Measurements from ENCODE around the gene TCAP.
A peak's percentile ranks its signal among the peaks of the same experiment; 100 is the strongest.

Gene TCAP

DNA sequence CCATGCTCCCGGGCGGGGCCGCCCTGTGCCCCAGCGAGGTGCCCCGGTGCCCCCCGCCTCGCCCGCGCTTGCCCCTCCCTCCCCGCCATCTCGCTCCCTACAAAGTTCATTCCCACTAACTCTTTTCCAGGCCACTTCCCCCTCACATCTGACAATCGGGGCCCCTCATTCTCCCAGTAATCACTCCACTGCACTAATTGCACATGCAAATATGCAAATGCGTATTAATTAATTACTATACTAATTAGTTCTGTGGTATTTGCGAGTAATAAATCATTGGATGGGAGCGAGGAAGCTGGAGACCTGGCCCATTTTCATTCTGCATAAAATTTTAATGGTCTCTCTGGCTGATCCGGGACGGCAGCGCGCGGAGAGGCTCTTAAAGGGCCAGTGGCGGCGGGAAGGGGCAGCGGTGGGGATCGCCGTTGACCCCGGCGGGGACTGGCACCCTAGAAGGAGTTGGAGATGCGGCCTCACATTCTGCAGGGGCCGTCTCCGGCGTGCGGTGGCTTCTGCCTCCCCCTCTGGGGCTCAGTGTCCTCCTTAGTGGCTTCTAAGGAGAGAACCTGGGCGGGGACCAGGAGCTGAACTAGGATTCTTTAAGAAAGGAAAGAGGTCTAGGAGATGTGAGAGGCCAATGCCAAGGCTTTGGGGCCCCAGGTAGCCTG lies 46.8 kb upstream of the TCAP start:
- no peaks in the 10 kb centered on the region for H3K36me3 ChIP-seq (replicated peaks; ENCODE audit: low read depth, low read length)
- peak overlapping the region; percentile 77 for H3K9ac ChIP-seq (ENCODE audit: low read length)
- TF ChIP-seq CTCF (IDR thresholded peaks at IDR 0.05; ENCODE audit: low read depth, low read length) (no peak), EZH2phosphoT487 (IDR thresholded peaks at IDR 0.05; ENCODE audit: low read depth) (no peak)
- peak overlapping the region; percentile 94 for H3K4me2 ChIP-seq (ENCODE audit: low read length)
- H3K79me2 ChIP-seq (ENCODE audit: low read length): no peaks in the 10 kb centered on the region
- no peaks in the 10 kb centered on the region for H3K9me3 ChIP-seq (ENCODE audit: insufficient read depth, low read length)
- no peaks in the 10 kb centered on the region for H3K27me3 ChIP-seq (ENCODE audit: low read depth, low read length)
- H3K4me3 ChIP-seq (ENCODE audit: low read length): peak overlapping the region; percentile 84
- H3K27ac ChIP-seq (ENCODE audit: low read length): peak overlapping the region; percentile 19; the same call in 1 of the 2 replicates
- peaks cover 38% of the 10 kb centered on the region for H3K4me1 ChIP-seq (ENCODE audit: low read length)
- no peaks in the 10 kb centered on the region for H4K20me1 ChIP-seq (ENCODE audit: insufficient read depth, low read length)
- H2AFZ ChIP-seq (ENCODE audit: low read depth, low read length): peak overlapping the region; percentile 80

DNA sequence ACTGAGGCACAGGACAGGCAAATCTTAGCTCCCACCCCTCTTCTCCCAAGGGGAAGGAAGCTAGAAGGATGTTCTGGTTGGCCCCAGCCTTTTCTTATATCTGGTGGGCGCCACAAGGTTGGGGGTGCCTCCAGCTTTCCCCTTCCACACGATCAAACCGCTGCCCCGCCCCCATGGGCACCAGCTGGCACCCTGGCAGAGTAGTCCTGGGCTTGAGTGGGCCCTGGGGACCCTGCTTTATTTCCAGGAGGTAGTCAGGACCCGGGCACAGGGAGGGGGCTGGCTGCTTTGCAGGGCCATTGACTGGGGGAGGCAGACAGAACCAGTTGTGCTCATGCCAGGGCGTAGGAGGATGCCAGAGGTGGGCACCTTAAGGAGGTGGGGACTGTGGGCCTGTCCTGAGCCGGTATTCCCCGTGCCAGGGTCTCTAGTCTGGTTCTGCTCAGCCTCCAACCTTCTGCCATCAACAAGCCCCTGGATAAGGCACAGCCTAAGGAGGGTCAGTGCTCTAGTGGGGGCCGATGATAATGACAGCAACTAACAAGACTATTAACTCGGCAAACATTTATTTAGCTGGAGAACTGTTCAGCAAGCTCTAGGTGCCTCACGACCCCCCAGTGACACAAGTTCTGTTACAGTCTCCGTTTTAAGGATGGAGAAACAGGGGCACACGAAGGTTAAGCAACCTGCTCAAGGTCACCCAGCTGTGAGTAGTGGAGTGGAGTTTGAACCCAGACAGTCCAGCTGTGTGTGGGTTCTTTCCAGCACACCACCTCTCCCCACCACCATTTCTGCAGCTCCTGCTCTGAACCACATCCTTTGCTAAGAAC lies 46.0 kb upstream of the TCAP start:
- no peak overlapping the region for H2AFZ ChIP-seq (ENCODE audit: low read depth, low read length)
- H3K4me3 ChIP-seq (ENCODE audit: low read length): peak overlapping the region; percentile 84
- H3K9me3 ChIP-seq (ENCODE audit: insufficient read depth, low read length): no peaks in the 10 kb centered on the region
- no peaks in the 10 kb centered on the region for H3K79me2 ChIP-seq (ENCODE audit: low read length)
- no peaks in the 10 kb centered on the region for H3K27me3 ChIP-seq (ENCODE audit: low read depth, low read length)
- peaks cover 43% of the 10 kb centered on the region for H3K4me1 ChIP-seq (ENCODE audit: low read length)
- no peak overlapping the region for H3K27ac ChIP-seq (ENCODE audit: low read length)
- H3K36me3 ChIP-seq (replicated peaks; ENCODE audit: low read depth, low read length): no peaks in the 10 kb centered on the region
- H3K9ac ChIP-seq (ENCODE audit: low read length): peak overlapping the region; percentile 77
- TF ChIP-seq CTCF (IDR thresholded peaks at IDR 0.05; ENCODE audit: low read depth, low read length) (no peak), EZH2phosphoT487 (IDR thresholded peaks at IDR 0.05; ENCODE audit: low read depth) (no peak)
- H4K20me1 ChIP-seq (ENCODE audit: insufficient read depth, low read length): no peaks in the 10 kb centered on the region
- peak overlapping the region; percentile 94 for H3K4me2 ChIP-seq (ENCODE audit: low read length)

- H4K20me1 ChIP-seq (ENCODE audit: insufficient read depth, low read length): no peaks in the 10 kb centered on the region
- H3K27me3 ChIP-seq (ENCODE audit: low read depth, low read length): no peaks in the 10 kb centered on the region
- no peak overlapping the region for H3K4me3 ChIP-seq (ENCODE audit: low read length)
- H3K4me2 ChIP-seq (ENCODE audit: low read length): no peak overlapping the region
- H3K9ac ChIP-seq (ENCODE audit: low read length): no peak overlapping the region
- H3K9me3 ChIP-seq (ENCODE audit: insufficient read depth, low read length): no peaks in the 10 kb centered on the region
- H3K4me1 ChIP-seq (ENCODE audit: low read length): peaks cover 42% of the 10 kb centered on the region
- no peak overlapping the region for H3K27ac ChIP-seq (ENCODE audit: low read length)
- H2AFZ ChIP-seq (ENCODE audit: low read depth, low read length): no peak overlapping the region
- H3K36me3 ChIP-seq (replicated peaks; ENCODE audit: low read depth, low read length): no peaks in the 10 kb centered on the region
- TF ChIP-seq EZH2phosphoT487 (IDR thresholded peaks at IDR 0.05; ENCODE audit: low read depth) (no peak), CTCF (IDR thresholded peaks at IDR 0.05; ENCODE audit: low read depth, low read length) (no peak)
- no peaks in the 10 kb centered on the region for H3K79me2 ChIP-seq (ENCODE audit: low read length)
Measured at GRCh38 chr17:39619786-39620101, 45.4 kb upstream of the TCAP start.

Data from OCI-LY3 (cell line).